GM21529 (cell line): ENCODE results near the gene TSC22D1.
"Not testable (repeated sequence)": the region's sequence is repeated elsewhere in the genome, so short reads cannot be mapped to it uniquely, and the experiment has no call there.

Source experiments
- ATAC-seq: cut with Tn5 transposase; IDR thresholded peaks from one replicate; pipeline ENCODE4 v1.9.1; 2021; ENCODE audit not compliant: unreplicated experiment

Gene TSC22D1

GRCh38 chr13:44573790-44574465 lies 2.2 kb downstream of the TSC22D1 start:
- ATAC-seq: no peak

GRCh38 chr13:44573071-44573470 lies 3.1 kb downstream of the TSC22D1 start:
- ATAC-seq: no peak

- ATAC-seq: no peak
Observed at GRCh38 chr13:44566601-44567000, 9.5 kb downstream of the TSC22D1 start.

GRCh38 chr13:44565881-44566280 lies 10.2 kb downstream of the TSC22D1 start:
- ATAC-seq: no peak

- ATAC-seq: no peak
Observed at GRCh38 chr13:44564936-44565335, 11.2 kb downstream of the TSC22D1 start.

- ATAC-seq: not testable (repeated sequence)
Observed at GRCh38 chr13:44562853-44563252, 13.3 kb downstream of the TSC22D1 start.

GRCh38 chr13:44561351-44561750 lies 14.8 kb downstream of the TSC22D1 start:
- ATAC-seq: no peak

- ATAC-seq: no peak
Observed at GRCh38 chr13:44557986-44558385, 18.1 kb downstream of the TSC22D1 start.

- ATAC-seq: no peak
Observed at GRCh38 chr13:44555207-44555606, 20.9 kb downstream of the TSC22D1 start.

- ATAC-seq: no peak
Observed at GRCh38 chr13:44549476-44549875, 26.7 kb downstream of the TSC22D1 start.

GRCh38 chr13:44546164-44546563 lies 30.0 kb downstream of the TSC22D1 start:
- no peak for ATAC-seq

- no peak for ATAC-seq
Observed at GRCh38 chr13:44543369-44543768, 32.8 kb downstream of the TSC22D1 start.

GRCh38 chr13:44542361-44542760 lies 33.8 kb downstream of the TSC22D1 start:
- ATAC-seq: no peak

- ATAC-seq: no peak
Observed at GRCh38 chr13:44541601-44542000, 34.5 kb downstream of the TSC22D1 start.

GRCh38 chr13:44540761-44541434 lies 35.2 kb downstream of the TSC22D1 start:
- ATAC-seq: no peak

GRCh38 chr13:44537248-44537647 lies 38.9 kb downstream of the TSC22D1 start:
- no peak for ATAC-seq

GRCh38 chr13:44523146-44524015 lies 52.7 kb downstream of the TSC22D1 start:
- no peak for ATAC-seq

GRCh38 chr13:44519642-44520041 lies 56.5 kb downstream of the TSC22D1 start:
- no peak for ATAC-seq

GRCh38 chr13:44516771-44517170 lies 59.4 kb downstream of the TSC22D1 start:
- ATAC-seq: no peak

GRCh38 chr13:44514278-44514677 lies 61.9 kb downstream of the TSC22D1 start:
- no peak for ATAC-seq

GRCh38 chr13:44509853-44510252 lies 66.3 kb downstream of the TSC22D1 start:
- ATAC-seq: not testable (repeated sequence)
